GM23338 (cell line): Measurements from ENCODE around the gene CYSLTR2. TPM values are rescaled to one million over a fixed set of nuclear protein-coding genes. Genes with fewer than 3 reads are reported as not detected.

Source experiments
- ATAC-seq: fragments of 200-7000 bp; cut with Tn5 transposase; 3 replicates; pipeline ENCODE4 v1.9.1; 2020
- DNase-seq: peaks from one replicate; pipeline ENCODE4 v3.0.0-alpha.2; 2015; ENCODE audit warnings: low spot score
- H2AFZ ChIP-seq: fragments of 200-600 bp; sonication (generic); 2 replicates; pipeline ENCODE4 v1.8.0; 2016; ENCODE audit warnings: antibody characterized with exemption, mild to moderate bottlenecking, moderate library complexity
- H3F3A ChIP-seq: fragments of 200-600 bp; sonication (generic); replicated peaks from 2 replicates; pipeline ENCODE4 v1.8.0; 2017; ENCODE audit warnings: antibody characterized with exemption, mixed run types, low read depth
- H3K27ac ChIP-seq: fragments of 200-600 bp; sonication (generic); 2 replicates; pipeline ENCODE4 v1.6.1; 2016; ENCODE audit warnings: low read depth
- H3K27me3 ChIP-seq: fragments of 200-600 bp; sonication (generic); 2 replicates; pipeline ENCODE4 v1.8.0; 2016; ENCODE audit warnings: mild to moderate bottlenecking, mixed run types, moderate library complexity; ENCODE audit not compliant: insufficient read depth
- H3K36me3 ChIP-seq: fragments of 200-600 bp; sonication (generic); 2 replicates; pipeline ENCODE4 v1.8.0; 2016; ENCODE audit warnings: mild to moderate bottlenecking; ENCODE audit not compliant: insufficient read depth
- H3K4me1 ChIP-seq: fragments of 200-600 bp; sonication (generic); 2 replicates; pipeline ENCODE4 v1.8.0; 2016; ENCODE audit warnings: mild to moderate bottlenecking, moderate library complexity; ENCODE audit not compliant: insufficient read depth
- H3K4me2 ChIP-seq: fragments of 200-600 bp; sonication (generic); 2 replicates; pipeline ENCODE4 v1.7.1; 2017; ENCODE audit warnings: mixed run types
- H3K4me3 ChIP-seq: fragments of 200-600 bp; sonication (generic); 2 replicates; pipeline ENCODE4 v1.6.1; 2016; ENCODE audit warnings: mixed run types
- H3K79me2 ChIP-seq: fragments of 200-600 bp; sonication (generic); replicated peaks from 2 replicates; pipeline ENCODE4 v1.8.0; 2017; ENCODE audit warnings: mild to moderate bottlenecking; ENCODE audit not compliant: insufficient read depth
- H3K9me2 ChIP-seq: fragments of 200-600 bp; sonication (generic); 2 replicates; pipeline ENCODE4 v1.8.0; 2017; ENCODE audit not compliant: insufficient read depth
- H4K20me1 ChIP-seq: fragments of 200-600 bp; sonication (generic); replicated peaks from 2 replicates; pipeline ENCODE4 v1.8.0; 2017; ENCODE audit warnings: mild to moderate bottlenecking; ENCODE audit not compliant: insufficient read depth
- H3K27ac Mint-ChIP-seq: 2 replicates; pipeline ENCODE4 v1.8.0; 2020; ENCODE audit warnings: inconsistent platforms, mild to moderate bottlenecking, moderate library complexity, mixed read lengths
- H3K27me3 Mint-ChIP-seq: 3 replicates; pipeline ENCODE4 v1.8.0; 2022; ENCODE audit warnings: low read depth, mild to moderate bottlenecking, moderate library complexity, mixed read lengths, inconsistent platforms; ENCODE audit not compliant: insufficient read depth, poor library complexity
- H3K36me3 Mint-ChIP-seq: 3 replicates; pipeline ENCODE4 v1.8.0; 2021; ENCODE audit warnings: low read depth, mild to moderate bottlenecking, inconsistent platforms, moderate library complexity, mixed read lengths
- H3K4me1 Mint-ChIP-seq: 3 replicates; pipeline ENCODE4 v1.8.0; 2020; ENCODE audit warnings: mild to moderate bottlenecking, inconsistent platforms, mixed read lengths
- H3K4me3 Mint-ChIP-seq: 3 replicates; pipeline ENCODE4 v1.8.0; 2021; ENCODE audit warnings: moderate library complexity, mild to moderate bottlenecking, inconsistent platforms, mixed read lengths
- H3K9me3 Mint-ChIP-seq: 3 replicates; pipeline ENCODE4 v1.8.0; 2020; ENCODE audit warnings: moderate library complexity, mild to moderate bottlenecking, inconsistent platforms, mixed read lengths
- CREB1 ChIP-seq: fragments of 250-450 bp; sonication (Bioruptor Pico); IDR thresholded peaks from 2 replicates; pipeline ENCODE4 v1.5.0; 2020; ENCODE audit warnings: low read depth, mild to moderate bottlenecking, moderate library complexity
- CTCF ChIP-seq, 2 experiments: fragments of 200-600 bp in 1 of 2; sonication (generic) in 1 of 2; conservative IDR thresholded peaks; 2 replicates each; pipeline versions ENCODE4 v1.5.1 to v1.6.1; 2016 to 2017; ENCODE audit warnings: antibody characterized with exemption in 2 of 2, low read depth in 2 of 2, mild to moderate bottlenecking in 2 of 2, moderate library complexity in 1 of 2
- ETS1 ChIP-seq: IDR thresholded peaks from 2 replicates; pipeline ENCODE4 v1.6.1; 2016; ENCODE audit warnings: antibody characterized with exemption
- EZH2 ChIP-seq: fragments of 200-600 bp; sonication (generic); IDR thresholded peaks from one replicate; pipeline ENCODE4 v1.8.0; 2017; ENCODE audit warnings: antibody characterized with exemption, mild to moderate bottlenecking, low read depth; ENCODE audit not compliant: unreplicated experiment
- EZH2phosphoT487 ChIP-seq: fragments of 200-600 bp; sonication (generic); IDR thresholded peaks from one replicate; pipeline ENCODE4 v1.8.1; 2018; ENCODE audit warnings: antibody characterized with exemption; ENCODE audit not compliant: unreplicated experiment
- JUNB ChIP-seq: IDR thresholded peaks from one replicate; pipeline ENCODE4 v1.6.1; 2016; ENCODE audit warnings: antibody characterized with exemption; ENCODE audit not compliant: unreplicated experiment
- NANOG ChIP-seq: IDR thresholded peaks from 2 replicates; pipeline ENCODE4 v1.6.1; 2016; ENCODE audit warnings: antibody characterized with exemption, borderline replicate concordance
- POLR2AphosphoS5 ChIP-seq: IDR thresholded peaks from 2 replicates; pipeline ENCODE4 v1.6.1; 2016; ENCODE audit warnings: antibody characterized with exemption, low read depth
- REST ChIP-seq: IDR thresholded peaks from one replicate; pipeline ENCODE4 v1.6.1; 2018; ENCODE audit warnings: antibody characterized with exemption; ENCODE audit not compliant: unreplicated experiment
- STAT1 ChIP-seq: IDR thresholded peaks from one replicate; pipeline ENCODE4 v1.6.1; 2016; ENCODE audit warnings: antibody characterized with exemption; ENCODE audit not compliant: unreplicated experiment
- ZNF114 ChIP-seq: fragments of 250-450 bp; sonication (Bioruptor Pico); IDR thresholded peaks from 2 replicates; pipeline ENCODE4 v1.5.0; 2020; ENCODE audit warnings: mild to moderate bottlenecking, moderate library complexity
- ZNF331 ChIP-seq: fragments of 250-450 bp; sonication (Bioruptor Pico); IDR thresholded peaks from 2 replicates; pipeline ENCODE4 v1.5.0; 2020; ENCODE audit warnings: low read depth, mild to moderate bottlenecking, moderate library complexity
- long read RNA-seq: library from polyadenylated mRNA; unstranded; transcript quantifications from one replicate; pipeline ENCODE4 v2.0.0, GENCODE V29; 2020; ENCODE audit not compliant: unreplicated experiment
- polyA plus RNA-seq: library from polyadenylated mRNA; unstranded; fragments of >200 nt; fragmentation: Nextera tagmentation; extraction: Ambion mirVana; gene quantifications from 2 replicates; pipeline ENCODE4 v1.2.1, GENCODE V29; 2016
- total RNA-seq: library from RNA; depleted of rRNA; stranded (reverse); fragments of >200 nt; shearing (Covaris generic); gene quantifications from 2 replicates; pipeline ENCODE4 v1.2.3, GENCODE V29; 2014; rRNA removed
- TF ChIP-seq, protein P1 (sequence below): fragments of 250-450 bp; sonication (Bioruptor Pico); IDR thresholded peaks from 2 replicates; pipeline ENCODE4 v1.5.0; 2020; ENCODE audit warnings: mild to moderate bottlenecking, moderate library complexity

The CYSLTR2 gene, protein sequence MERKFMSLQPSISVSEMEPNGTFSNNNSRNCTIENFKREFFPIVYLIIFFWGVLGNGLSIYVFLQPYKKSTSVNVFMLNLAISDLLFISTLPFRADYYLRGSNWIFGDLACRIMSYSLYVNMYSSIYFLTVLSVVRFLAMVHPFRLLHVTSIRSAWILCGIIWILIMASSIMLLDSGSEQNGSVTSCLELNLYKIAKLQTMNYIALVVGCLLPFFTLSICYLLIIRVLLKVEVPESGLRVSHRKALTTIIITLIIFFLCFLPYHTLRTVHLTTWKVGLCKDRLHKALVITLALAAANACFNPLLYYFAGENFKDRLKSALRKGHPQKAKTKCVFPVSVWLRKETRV
- not detected in 2 replicates for total RNA-seq
- not detected in 2 replicates for polyA plus RNA-seq
- long read RNA-seq, result 0 reads

- Mint-ChIP-seq H3K4me3 (no peak within 1 kb of the TSS), H3K36me3 (no peaks in the 10 kb centered on the region), H3K4me1 (peaks cover 5% of the 10 kb centered on the region; the same call in 2 of the 3 replicates), H3K27me3 (no peaks in the 10 kb centered on the region), H3K27ac (no peak within 1 kb of the TSS), H3K9me3 (no peaks in the 10 kb centered on the region)
- Histone ChIP-seq H3K4me1 (no peaks in the 10 kb centered on the region), H2AFZ (peak within 1 kb of the TSS; percentile 52; the same call in 1 of the 2 replicates), H3K9me2 (no peaks in the 10 kb centered on the region), H4K20me1 (no peaks in the 10 kb centered on the region), H3K27ac (no peak within 1 kb of the TSS), H3K36me3 (no peaks in the 10 kb centered on the region), H3F3A (no peaks in the 10 kb centered on the region), H3K27me3 (no peaks in the 10 kb centered on the region), H3K79me2 (no peaks in the 10 kb centered on the region), H3K4me3 (no peak within 1 kb of the TSS), H3K4me2 (no peak within 1 kb of the TSS)
- no peak for ATAC-seq
- DNase-seq, result peak; percentile 52
- TF ChIP-seq CTCF (conservative IDR thresholded peaks at IDR 0.05; ENCODE audit: low read depth in 2 of 2) (no peak), ETS1 (no peak), POLR2AphosphoS5 (no peak), NANOG (no peak), CREB1 (CRISPR knock-in tag) (no peak), EZH2phosphoT487 (no peak), REST (no peak), STAT1 (no peak), JUNB (no peak), ZNF114 (CRISPR knock-in tag) (no peak), EZH2 (no peak), ZNF331 (no peak)
- TF ChIP-seq, protein P1, sequence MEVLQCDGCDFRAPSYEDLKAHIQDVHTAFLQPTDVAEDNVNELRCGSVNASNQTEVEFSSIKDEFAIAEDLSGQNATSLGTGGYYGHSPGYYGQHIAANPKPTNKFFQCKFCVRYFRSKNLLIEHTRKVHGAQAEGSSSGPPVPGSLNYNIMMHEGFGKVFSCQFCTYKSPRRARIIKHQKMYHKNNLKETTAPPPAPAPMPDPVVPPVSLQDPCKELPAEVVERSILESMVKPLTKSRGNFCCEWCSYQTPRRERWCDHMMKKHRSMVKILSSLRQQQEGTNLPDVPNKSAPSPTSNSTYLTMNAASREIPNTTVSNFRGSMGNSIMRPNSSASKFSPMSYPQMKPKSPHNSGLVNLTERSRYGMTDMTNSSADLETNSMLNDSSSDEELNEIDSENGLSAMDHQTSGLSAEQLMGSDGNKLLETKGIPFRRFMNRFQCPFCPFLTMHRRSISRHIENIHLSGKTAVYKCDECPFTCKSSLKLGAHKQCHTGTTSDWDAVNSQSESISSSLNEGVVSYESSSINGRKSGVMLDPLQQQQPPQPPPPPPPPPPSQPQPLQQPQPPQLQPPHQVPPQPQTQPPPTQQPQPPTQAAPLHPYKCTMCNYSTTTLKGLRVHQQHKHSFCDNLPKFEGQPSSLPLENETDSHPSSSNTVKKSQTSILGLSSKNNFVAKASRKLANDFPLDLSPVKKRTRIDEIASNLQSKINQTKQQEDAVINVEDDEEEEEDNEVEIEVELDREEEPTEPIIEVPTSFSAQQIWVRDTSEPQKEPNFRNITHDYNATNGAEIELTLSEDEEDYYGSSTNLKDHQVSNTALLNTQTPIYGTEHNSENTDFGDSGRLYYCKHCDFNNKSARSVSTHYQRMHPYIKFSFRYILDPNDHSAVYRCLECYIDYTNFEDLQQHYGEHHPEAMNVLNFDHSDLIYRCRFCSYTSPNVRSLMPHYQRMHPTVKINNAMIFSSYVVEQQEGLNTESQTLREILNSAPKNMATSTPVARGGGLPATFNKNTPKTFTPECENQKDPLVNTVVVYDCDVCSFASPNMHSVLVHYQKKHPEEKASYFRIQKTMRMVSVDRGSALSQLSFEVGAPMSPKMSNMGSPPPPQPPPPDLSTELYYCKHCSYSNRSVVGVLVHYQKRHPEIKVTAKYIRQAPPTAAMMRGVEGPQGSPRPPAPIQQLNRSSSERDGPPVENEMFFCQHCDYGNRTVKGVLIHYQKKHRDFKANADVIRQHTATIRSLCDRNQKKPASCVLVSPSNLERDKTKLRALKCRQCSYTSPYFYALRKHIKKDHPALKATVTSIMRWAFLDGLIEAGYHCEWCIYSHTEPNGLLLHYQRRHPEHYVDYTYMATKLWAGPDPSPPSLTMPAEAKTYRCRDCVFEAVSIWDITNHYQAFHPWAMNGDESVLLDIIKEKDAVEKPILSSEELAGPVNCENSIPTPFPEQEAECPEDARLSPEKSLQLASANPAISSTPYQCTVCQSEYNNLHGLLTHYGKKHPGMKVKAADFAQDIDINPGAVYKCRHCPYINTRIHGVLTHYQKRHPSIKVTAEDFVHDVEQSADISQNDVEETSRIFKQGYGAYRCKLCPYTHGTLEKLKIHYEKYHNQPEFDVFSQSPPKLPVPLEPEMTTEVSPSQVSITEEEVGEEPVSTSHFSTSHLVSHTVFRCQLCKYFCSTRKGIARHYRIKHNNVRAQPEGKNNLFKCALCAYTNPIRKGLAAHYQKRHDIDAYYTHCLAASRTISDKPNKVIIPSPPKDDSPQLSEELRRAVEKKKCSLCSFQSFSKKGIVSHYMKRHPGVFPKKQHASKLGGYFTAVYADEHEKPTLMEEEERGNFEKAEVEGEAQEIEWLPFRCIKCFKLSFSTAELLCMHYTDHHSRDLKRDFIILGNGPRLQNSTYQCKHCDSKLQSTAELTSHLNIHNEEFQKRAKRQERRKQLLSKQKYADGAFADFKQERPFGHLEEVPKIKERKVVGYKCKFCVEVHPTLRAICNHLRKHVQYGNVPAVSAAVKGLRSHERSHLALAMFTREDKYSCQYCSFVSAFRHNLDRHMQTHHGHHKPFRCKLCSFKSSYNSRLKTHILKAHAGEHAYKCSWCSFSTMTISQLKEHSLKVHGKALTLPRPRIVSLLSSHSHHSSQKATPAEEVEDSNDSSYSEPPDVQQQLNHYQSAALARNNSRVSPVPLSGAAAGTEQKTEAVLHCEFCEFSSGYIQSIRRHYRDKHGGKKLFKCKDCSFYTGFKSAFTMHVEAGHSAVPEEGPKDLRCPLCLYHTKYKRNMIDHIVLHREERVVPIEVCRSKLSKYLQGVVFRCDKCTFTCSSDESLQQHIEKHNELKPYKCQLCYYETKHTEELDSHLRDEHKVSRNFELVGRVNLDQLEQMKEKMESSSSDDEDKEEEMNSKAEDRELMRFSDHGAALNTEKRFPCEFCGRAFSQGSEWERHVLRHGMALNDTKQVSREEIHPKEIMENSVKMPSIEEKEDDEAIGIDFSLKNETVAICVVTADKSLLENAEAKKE (CRISPR knock-in tag), result no peak
Measured at GRCh38 chr13:48653472-48653939, at the start of gene CYSLTR2. Gene CYSLTR2 (plus strand): TSS chr13:48653929. CDS start chr13:48706818, 52,889 bp downstream.
